Esophagus squamous epithelium (tissue), 4 donors: Measurements from ENCODE around the gene TSHR.

Experiments used
- POLR2A ChIP-seq, 4 donors: fragments of 450-650 bp; IDR thresholded peaks; one replicate each; pipeline ENCODE4 v1.6.1; 2017; ENCODE audit warnings: antibody characterized with exemption in 4 of 4, mild to moderate bottlenecking in 4 of 4, moderate library complexity in 3 of 4
- TF ChIP-seq, protein P1 (sequence below), 6 experiments: fragments of 450-650 bp in 4 of 6; fragments of 200-600 bp in 2 of 6; sonication (generic) in 2 of 6; IDR thresholded peaks; one replicate each; pipeline ENCODE4 v1.5.1; 2016 to 2019; ENCODE audit warnings: antibody characterized with exemption in 6 of 6, mild to moderate bottlenecking in 4 of 6, moderate library complexity in 4 of 6

DNA sequence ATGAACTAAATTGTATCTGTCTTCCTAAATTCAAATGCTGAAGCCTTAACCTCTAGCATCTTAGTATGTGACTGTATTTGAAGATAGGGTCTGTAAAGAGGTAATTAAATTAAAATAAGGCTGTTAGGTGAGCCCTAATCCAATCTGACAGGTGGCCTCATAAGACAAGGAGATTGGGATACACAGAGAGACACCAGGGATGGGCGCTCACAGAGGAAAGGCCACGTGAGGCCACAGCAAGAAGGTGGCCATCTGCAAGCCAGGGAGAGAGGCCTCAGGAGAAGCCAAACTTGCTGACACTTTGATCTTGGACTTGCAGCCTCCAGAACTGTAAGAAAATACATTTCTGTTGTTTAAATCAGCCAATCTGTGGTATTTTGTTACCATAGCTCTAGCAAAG is 154.8 kb downstream of the TSHR start:
- TF ChIP-seq, protein P1, sequence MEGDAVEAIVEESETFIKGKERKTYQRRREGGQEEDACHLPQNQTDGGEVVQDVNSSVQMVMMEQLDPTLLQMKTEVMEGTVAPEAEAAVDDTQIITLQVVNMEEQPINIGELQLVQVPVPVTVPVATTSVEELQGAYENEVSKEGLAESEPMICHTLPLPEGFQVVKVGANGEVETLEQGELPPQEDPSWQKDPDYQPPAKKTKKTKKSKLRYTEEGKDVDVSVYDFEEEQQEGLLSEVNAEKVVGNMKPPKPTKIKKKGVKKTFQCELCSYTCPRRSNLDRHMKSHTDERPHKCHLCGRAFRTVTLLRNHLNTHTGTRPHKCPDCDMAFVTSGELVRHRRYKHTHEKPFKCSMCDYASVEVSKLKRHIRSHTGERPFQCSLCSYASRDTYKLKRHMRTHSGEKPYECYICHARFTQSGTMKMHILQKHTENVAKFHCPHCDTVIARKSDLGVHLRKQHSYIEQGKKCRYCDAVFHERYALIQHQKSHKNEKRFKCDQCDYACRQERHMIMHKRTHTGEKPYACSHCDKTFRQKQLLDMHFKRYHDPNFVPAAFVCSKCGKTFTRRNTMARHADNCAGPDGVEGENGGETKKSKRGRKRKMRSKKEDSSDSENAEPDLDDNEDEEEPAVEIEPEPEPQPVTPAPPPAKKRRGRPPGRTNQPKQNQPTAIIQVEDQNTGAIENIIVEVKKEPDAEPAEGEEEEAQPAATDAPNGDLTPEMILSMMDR (IDR thresholded peaks at IDR 0.05) = no peak
- TF ChIP-seq POLR2A (IDR thresholded peaks at IDR 0.05) = no peak
